HEK293 (cell line): ENCODE data around the gene ZCCHC7.

Experiments used
- CTCF ChIP-seq: fragments of 450-650 bp; formaldehyde crosslinking; IDR thresholded peaks from 2 replicates; pipeline ENCODE4 v1.5.1; 2016; ENCODE audit warnings: missing biosample characterization, missing genetic modification characterization
- ZBTB21 ChIP-seq: fragments of 450-650 bp; formaldehyde crosslinking; IDR thresholded peaks from 2 replicates; pipeline ENCODE4 v1.5.1; 2017; ENCODE audit warnings: missing biosample characterization, missing genetic modification characterization
- ZNF23 ChIP-seq: fragments of 450-650 bp; formaldehyde crosslinking; IDR thresholded peaks from 2 replicates; pipeline ENCODE4 v1.5.1; 2016; ENCODE audit warnings: missing biosample characterization, missing genetic modification characterization, borderline replicate concordance

- TF ChIP-seq ZBTB21 (no peak), ZNF23 (no peak), CTCF (tag by site-specific recombination) (no peak)
These were observed 90.6 kb downstream of the ZCCHC7 start for GRCh38 chr9:37210737-37211523.
